ENCODE results near the gene PDE7B. TPM values are rescaled to one million over a fixed set of nuclear protein-coding genes. Genes with fewer than 3 reads are reported as not detected.

PDE7B gene
- total and polyA plus RNA-seq, 10 donors, result 0.54 to 4.6 (median 1.5) TPM

- intact Hi-C loops (cut with DNase I; ENCODE audit: low total_unique reads), result no loop called here
- H3K27me3 ChIP-seq (replicated peaks in 1 of 7), result no peaks in the 10 kb centered on the region
- peaks cover 0 to 13% (median 4%) of the 10 kb centered on the region in 6 donors for H3K4me1 ChIP-seq
- 82 to 90% (median 88%) methylated on average over 4 of the region's 4 CpGs for WGBS, 5 donors
- H3K27ac ChIP-seq, result no peak overlapping the region
- no peak overlapping the region for H3K4me3 ChIP-seq
- H3K9me3 ChIP-seq, result peaks cover 0 to 20% (median 5%) of the 10 kb centered on the region in 8 donors
- no peak for DNase-seq
- no peak for TF ChIP-seq POLR2A (IDR thresholded peaks at IDR 0.05)
- TF ChIP-seq CTCF (IDR thresholded peaks at IDR 0.05 in 8 of 11, conservative IDR thresholded peaks at IDR 0.05 in 3 of 11), result no peak
- TF ChIP-seq POLR2AphosphoS5 (IDR thresholded peaks at IDR 0.05), result no peak
- peaks cover 0 to 3% (median 0%) of the 10 kb centered on the region in 6 donors for H3K36me3 ChIP-seq
Measured at GRCh38 chr6:136160250-136160649, 308.7 kb downstream of the PDE7B start.

- no peak overlapping the region for H3K27ac ChIP-seq
- no peak for DNase-seq
- H3K4me3 ChIP-seq, result no peak overlapping the region
- no peak for TF ChIP-seq CTCF (IDR thresholded peaks at IDR 0.05 in 8 of 11, conservative IDR thresholded peaks at IDR 0.05 in 3 of 11)
- TF ChIP-seq POLR2A (IDR thresholded peaks at IDR 0.05), result no peak
- no peak for TF ChIP-seq POLR2AphosphoS5 (IDR thresholded peaks at IDR 0.05)
- peaks cover 0 to 13% (median 4%) of the 10 kb centered on the region in 6 donors for H3K4me1 ChIP-seq
- H3K27me3 ChIP-seq (replicated peaks in 1 of 7), result no peaks in the 10 kb centered on the region
- 63 to 73% (median 68%) methylated on average over 3 of the region's 3 CpGs for WGBS, 5 donors
- no peaks in the 10 kb centered on the region for H3K36me3 ChIP-seq
- intact Hi-C loops (cut with DNase I; ENCODE audit: low total_unique reads), result no loop called here
- H3K9me3 ChIP-seq, result peaks cover 0 to 20% (median 5%) of the 10 kb centered on the region in 8 donors
Measured at GRCh38 chr6:136161950-136162349, 310.4 kb downstream of the PDE7B start.

GRCh38 chr6:136163260-136163659, 311.8 kb downstream of the PDE7B start:
- Histone ChIP-seq H3K4me3 (no peak overlapping the region), H3K27ac (no peak overlapping the region), H3K4me1 (peaks cover 0 to 5% (median under 1%) of the 10 kb centered on the region in 6 donors), H3K9me3 (peaks cover 0 to 20% (median 5%) of the 10 kb centered on the region in 8 donors), H3K36me3 (no peaks in the 10 kb centered on the region), H3K27me3 (replicated peaks in 1 of 7) (no peaks in the 10 kb centered on the region)
- WGBS, 5 donors, result 86 to 100% (median 95%) methylated on average over 2 to 3 of the region's 3 CpGs
- no peak for DNase-seq
- TF ChIP-seq POLR2AphosphoS5 (IDR thresholded peaks at IDR 0.05), result no peak
- TF ChIP-seq CTCF (IDR thresholded peaks at IDR 0.05 in 8 of 11, conservative IDR thresholded peaks at IDR 0.05 in 3 of 11), result no peak
- TF ChIP-seq POLR2A (IDR thresholded peaks at IDR 0.05), result no peak
- intact Hi-C loops (cut with DNase I; ENCODE audit: low total_unique reads), result no loop called here

- 73 to 88% (median 79%) methylated on average over 1 of the region's 1 CpG for WGBS, 5 donors
- no peak overlapping the region for H3K4me3 ChIP-seq
- TF ChIP-seq POLR2A (IDR thresholded peaks at IDR 0.05), result no peak
- no peak for TF ChIP-seq CTCF (IDR thresholded peaks at IDR 0.05 in 8 of 11, conservative IDR thresholded peaks at IDR 0.05 in 3 of 11)
- TF ChIP-seq POLR2AphosphoS5 (IDR thresholded peaks at IDR 0.05), result no peak
- H3K9me3 ChIP-seq, result peaks cover 0 to 18% (median 4%) of the 10 kb centered on the region in 8 donors
- no peaks in the 10 kb centered on the region for H3K36me3 ChIP-seq
- DNase-seq, result no peak
- intact Hi-C loops (cut with DNase I; ENCODE audit: low total_unique reads), result no loop called here
- H3K27me3 ChIP-seq (replicated peaks in 1 of 7), result no peaks in the 10 kb centered on the region
- H3K27ac ChIP-seq, result no peak overlapping the region
- H3K4me1 ChIP-seq, result no peaks in the 10 kb centered on the region
Measured at GRCh38 chr6:136166815-136167214, 315.3 kb downstream of the PDE7B start.
